Cardiac fibroblast (primary cell): ENCODE data around the gene TRAF5.
A peak's percentile ranks its signal among the peaks of the same experiment; 100 is the strongest.

Experiments
- DNase-seq, 2 donors: peaks; one replicate each; pipeline versions ENCODE4 v3.0.0 to v3.0.0-alpha.2; 2010; ENCODE audit warnings: low read depth in 2 of 2
- H3K4me3 ChIP-seq, 2 donors: replicated peaks in 1 of 2; 1 replicate in 1 of 2; 2 replicates in 1 of 2; pipeline ENCODE4 v1.5.1; 2011; ENCODE audit warnings: low read depth in 2 of 2, low read length in 2 of 2, mild to moderate bottlenecking in 2 of 2, moderate library complexity in 1 of 2
- CTCF ChIP-seq: IDR thresholded peaks from one replicate; pipeline ENCODE4 v1.5.1; 2011; ENCODE audit warnings: low read depth, mild to moderate bottlenecking, low read length, inconsistent platforms

TRAF5 gene

GRCh38 chr1:211287218-211287617 is 39.4 kb upstream of the TRAF5 start:
- no peak overlapping the region for H3K4me3 ChIP-seq
- no peak for DNase-seq
- TF ChIP-seq CTCF, result no peak

GRCh38 chr1:211292411-211292810 is 34.2 kb upstream of the TRAF5 start:
- H3K4me3 ChIP-seq, result no peak overlapping the region
- DNase-seq, result no peak
- TF ChIP-seq CTCF, result no peak

GRCh38 chr1:211296396-211296795 is 30.2 kb upstream of the TRAF5 start:
- no peak overlapping the region for H3K4me3 ChIP-seq
- no peak for TF ChIP-seq CTCF
- DNase-seq, result no peak

GRCh38 chr1:211305044-211305443 is 21.6 kb upstream of the TRAF5 start:
- TF ChIP-seq CTCF, result no peak
- DNase-seq, result peak in 1 of 2 donors; percentile 64
- no peak overlapping the region for H3K4me3 ChIP-seq

GRCh38 chr1:211309617-211310016 is 17.0 kb upstream of the TRAF5 start:
- no peak overlapping the region for H3K4me3 ChIP-seq
- no peak for DNase-seq
- TF ChIP-seq CTCF, result no peak

GRCh38 chr1:211313392-211313791 is 13.2 kb upstream of the TRAF5 start:
- H3K4me3 ChIP-seq, result no peak overlapping the region
- no peak for DNase-seq
- TF ChIP-seq CTCF, result no peak

GRCh38 chr1:211318576-211319280 is 7.9 kb upstream of the TRAF5 start:
- DNase-seq, result no peak
- no peak for TF ChIP-seq CTCF

More at GRCh38 chr1:211318576-211319280, 7.9 kb upstream of the TRAF5 start:
- H3K4me3 ChIP-seq, result no peak overlapping the region
